IMR-90 (cell line): ENCODE data around the gene GRHL3. TPM values are rescaled to one million over a fixed set of nuclear protein-coding genes. Genes with fewer than 3 reads are reported as not detected.

ENCODE experiments used
- ATAC-seq: fragments of 200-7000 bp; cut with Tn5 transposase; 2 replicates; pipeline ENCODE4 v1.9.1; 2020; ENCODE audit warnings: low read depth, mild to moderate bottlenecking, moderate library complexity
- BruUV-seq: library from RNA; stranded (reverse); fragments of 400-500 nt; replicated peaks from 2 replicates; lab custom pipeline; 2021; lab: Mats Ljungman, UMichigan
- CTCF ChIA-PET: fragments of 300-600 bp; formaldehyde crosslinking; extraction: SDS; loops from one replicate; lab custom pipeline; 2021; ENCODE audit warnings: antibody characterized with exemption; lab: Yijun Ruan, JAX
- POLR2A ChIA-PET: fragments of 300-600 bp; sonication (Branson Sonifier 250); formaldehyde crosslinking; loops from one replicate; lab custom pipeline; 2022; ENCODE audit warnings: antibody characterized with exemption; ENCODE audit not compliant: unreplicated experiment; lab: Charles Lee
- DNase-seq: peaks from one replicate; pipeline ENCODE4 v3.0.0; 2013
- H2AFZ ChIP-seq: replicated peaks from 2 replicates; pipeline ENCODE3; 2013; ENCODE audit warnings: low read length, mild to moderate bottlenecking; ENCODE audit not compliant: poor library complexity
- H2AK5ac ChIP-seq: 2 replicates; pipeline ENCODE4 v1.6.1; 2013; ENCODE audit warnings: low read depth, low read length, inconsistent platforms
- H2AK9ac ChIP-seq: replicated peaks from 2 replicates; pipeline ENCODE3; 2013; ENCODE audit warnings: mild to moderate bottlenecking, low read depth, low read length, moderate library complexity; ENCODE audit not compliant: poor library complexity
- H2BK120ac ChIP-seq: 2 replicates; pipeline ENCODE4 v1.6.1; 2013; ENCODE audit warnings: low read depth, low read length, inconsistent platforms
- H2BK15ac ChIP-seq: 3 replicates; pipeline ENCODE4 v1.6.1; 2013; ENCODE audit warnings: low read depth, low read length, inconsistent platforms
- H2BK20ac ChIP-seq: 2 replicates; pipeline ENCODE4 v1.6.1; 2013; ENCODE audit warnings: low read depth, mild to moderate bottlenecking, inconsistent platforms, low read length, moderate library complexity
- H2BK5ac ChIP-seq: 2 replicates; pipeline ENCODE4 v1.6.1; 2013; ENCODE audit warnings: mild to moderate bottlenecking, low read depth, low read length, inconsistent platforms; ENCODE audit not compliant: poor library complexity, severe bottlenecking
- H3K14ac ChIP-seq: replicated peaks from 2 replicates; pipeline ENCODE4 v1.6.1; 2013; ENCODE audit warnings: low read depth, low read length, inconsistent platforms
- H3K18ac ChIP-seq: 2 replicates; pipeline ENCODE4 v1.6.1; 2013; ENCODE audit warnings: low read depth, low read length, control low read depth
- H3K23ac ChIP-seq: 2 replicates; pipeline ENCODE4 v1.6.1; 2013; ENCODE audit warnings: low read depth, low read length, inconsistent platforms
- H3K27ac ChIP-seq: 2 replicates; pipeline ENCODE4 v1.5.1; 2013; ENCODE audit warnings: mild to moderate bottlenecking, control low read depth, low read length; ENCODE audit not compliant: insufficient read depth
- H3K27me3 ChIP-seq: 2 replicates; pipeline ENCODE4 v1.6.1; 2013; ENCODE audit warnings: low read length; ENCODE audit not compliant: control insufficient read depth, insufficient read depth
- H3K36me3 ChIP-seq: 2 replicates; pipeline ENCODE4 v1.6.1; 2013; ENCODE audit warnings: low read length, mixed read lengths; ENCODE audit not compliant: control insufficient read depth, insufficient read depth
- H3K4ac ChIP-seq: 2 replicates; pipeline ENCODE4 v1.6.1; 2013; ENCODE audit warnings: low read depth, low read length, inconsistent platforms
- H3K4me1 ChIP-seq: 2 replicates; pipeline ENCODE4 v1.6.1; 2013; ENCODE audit warnings: low read length, mixed read lengths; ENCODE audit not compliant: control insufficient read depth, insufficient read depth
- H3K4me2 ChIP-seq: 2 replicates; pipeline ENCODE4 v1.6.1; 2013; ENCODE audit warnings: low read depth, mild to moderate bottlenecking, control low read depth, low read length, moderate library complexity
- H3K4me3 ChIP-seq: 2 replicates; pipeline ENCODE4 v1.5.1; 2013; ENCODE audit warnings: low read depth, mild to moderate bottlenecking, control low read depth, low read length, moderate library complexity; ENCODE audit not compliant: insufficient read depth
- H3K56ac ChIP-seq: 2 replicates; pipeline ENCODE4 v1.6.1; 2013; ENCODE audit warnings: low read length, inconsistent platforms; ENCODE audit not compliant: insufficient read depth; ENCODE audit errors: extremely low read depth
- H3K79me1 ChIP-seq, 2 experiments: 2 replicates each; pipeline ENCODE4 v1.6.1; 2013; ENCODE audit warnings: low read length in 2 of 2, inconsistent platforms in 1 of 2, low read depth in 1 of 2
- H3K9ac ChIP-seq: 2 replicates; pipeline ENCODE4 v1.6.1; 2013; ENCODE audit warnings: low read depth, low read length, control low read depth
- H3K9me1 ChIP-seq: 2 replicates; pipeline ENCODE4 v1.6.1; 2013; ENCODE audit warnings: low read length, inconsistent platforms; ENCODE audit not compliant: insufficient read depth
- H3K9me3 ChIP-seq: 2 replicates; pipeline ENCODE4 v1.6.1; 2013; ENCODE audit warnings: low read length; ENCODE audit not compliant: control insufficient read depth, insufficient read depth
- H4K20me1 ChIP-seq: 2 replicates; pipeline ENCODE4 v1.6.1; 2013; ENCODE audit warnings: low read length, inconsistent platforms; ENCODE audit not compliant: insufficient read depth
- H4K5ac ChIP-seq: 2 replicates; pipeline ENCODE4 v1.6.1; 2013; ENCODE audit warnings: mild to moderate bottlenecking, low read depth, low read length, control low read depth
- H4K8ac ChIP-seq, 2 experiments: 2 replicates each; pipeline ENCODE4 v1.6.1; 2013; ENCODE audit warnings: low read depth in 2 of 2, low read length in 2 of 2, control low read depth in 1 of 2, inconsistent platforms in 1 of 2
- H4K91ac ChIP-seq: 2 replicates; pipeline ENCODE4 v1.6.1; 2013; ENCODE audit warnings: low read depth, low read length, inconsistent platforms; ENCODE audit not compliant: insufficient read depth
- CTCF ChIP-seq: conservative IDR thresholded peaks from 2 replicates; pipeline ENCODE4 v1.5.1; 2012; ENCODE audit warnings: mild to moderate bottlenecking, low read depth, low read length, improper control_type of control experiment
- MAZ ChIP-seq: IDR thresholded peaks from 2 replicates; pipeline ENCODE4 v1.6.1; 2012; ENCODE audit warnings: low read depth, mild to moderate bottlenecking, low read length, improper control_type of control experiment, moderate library complexity, borderline replicate concordance
- NFE2L2 ChIP-seq: fragments of 150-350 bp; IDR thresholded peaks from 2 replicates; pipeline ENCODE4 v1.6.1; 2016; ENCODE audit warnings: low read depth, mild to moderate bottlenecking, low read length
- POLR2A ChIP-seq: IDR thresholded peaks from 2 replicates; pipeline ENCODE4 v1.6.1; 2012; ENCODE audit warnings: mild to moderate bottlenecking, low read depth, low read length
- RAD21 ChIP-seq: IDR thresholded peaks from 2 replicates; pipeline ENCODE4 v1.6.1; 2012; ENCODE audit warnings: low read length, improper control_type of control experiment
- SMC3 ChIP-seq: fragments of 150-350 bp; IDR thresholded peaks from 2 replicates; pipeline ENCODE4 v1.6.1; 2016; ENCODE audit warnings: low read depth, mild to moderate bottlenecking, antibody characterized with exemption, low read length, moderate library complexity
- WGBS, 2 experiments: methylation state at CpG; one replicate each; pipeline versions ENCODE4 v1.1.5 to v1.1.7; 2013; ENCODE audit warnings: missing lambda C conversion rate in 2 of 2; ENCODE audit not compliant: insufficient read length in 1 of 2; ENCODE audit errors: extremely low coverage in 2 of 2; 5-methylcytosine and 5-hydroxymethylcytosine counted together
- dilution Hi-C: fragments of 300-500 bp; cut with HindIII; formaldehyde crosslinking; loops from one replicate; pipeline ENCODE4 v1.14.3; 2018; ENCODE audit warnings: low sequenced_read_pairs; ENCODE audit not compliant: unreplicated experiment
- in situ Hi-C: fragments of 300-500 bp; cut with MboI; formaldehyde crosslinking; loops from 3 replicates; pipeline ENCODE4 v1.14.3; 2019; ENCODE audit warnings: low sequenced_read_pairs, inconsistent platforms, mixed read lengths
- intact Hi-C: fragments of 100-400 bp; cut with micrococcal nuclease; formaldehyde crosslinking; loops from 2 replicates; pipeline ENCODE4 v1.10.0; 2022
- polyA plus RNA-seq, 3 experiments: library from polyadenylated mRNA; depleted of rRNA; stranded (reverse); fragments of >200 nt; gene quantifications; 2 replicates each; pipeline ENCODE4 v1.2.3, GENCODE V29; 2012; ENCODE audit warnings: low replicate concordance in 1 of 3
- total RNA-seq: library from RNA; depleted of rRNA; stranded (reverse); fragments of >200 nt; gene quantifications from 2 replicates; pipeline ENCODE4 v1.2.3, GENCODE V29; 2012

GRHL3 gene
- total and polyA plus RNA-seq, 2 of the 4 experiments (the other 2 are of a cell fraction): not detected

- CTCF ChIA-PET: no interaction called here
- Histone ChIP-seq H2AFZ (peak overlapping the region; percentile 27), H3K56ac (no peak overlapping the region), H3K14ac (no peak overlapping the region), H2AK9ac (peak overlapping the region; percentile 37), H3K4me2 (no peak overlapping the region), H3K9ac (no peak overlapping the region), H3K36me3 (no peaks in the 10 kb centered on the region), H3K4me1 (no peaks in the 10 kb centered on the region; the same call in 1 of the 2 replicates), H3K27me3 (no peaks in the 10 kb centered on the region), H3K9me3 (no peaks in the 10 kb centered on the region), H4K91ac (no peak overlapping the region), H2BK15ac (no peak overlapping the region), H2BK20ac (no peak overlapping the region), H3K9me1 (no peaks in the 10 kb centered on the region), H3K79me1 (no peaks in the 10 kb centered on the region), H4K5ac (no peak overlapping the region), H2BK120ac (no peak overlapping the region), H3K27ac (no peak overlapping the region), H3K4ac (no peak overlapping the region), H4K20me1 (no peaks in the 10 kb centered on the region), H3K4me3 (no peak overlapping the region), H3K18ac (no peak overlapping the region), H4K8ac (no peak overlapping the region), H3K23ac (no peak overlapping the region), H2AK5ac (no peak overlapping the region), H2BK5ac (no peak overlapping the region)
- intact Hi-C loops (no loop called here), dilution Hi-C loops (no loop called here), in situ Hi-C loops (no loop called here)
- TF ChIP-seq RAD21 (no peak), MAZ (no peak), CTCF (no peak), POLR2A (no peak), SMC3 (no peak), NFE2L2 (no peak)
- no peak for ATAC-seq
- 78% methylated on average over 3 of the region's 7 CpGs; no CpG with 5 or more reads in 1 of the 2 experiments for WGBS, 2 experiments
- DNase-seq: no peak
- POLR2A ChIA-PET: no interaction called here
- BruUV-seq: no TSS peak
These were observed 53.9 kb downstream of the GRHL3 start for GRCh38 chr1:24373044-24373443.
